Karpas-422 (cell line): ENCODE data around the gene ARMC9. TPM values are rescaled to one million over a fixed set of nuclear protein-coding genes. Genes with fewer than 3 reads are reported as not detected.

ENCODE experiments used
- DNase-seq: peaks from one replicate; pipeline ENCODE4 v3.0.0-alpha.2; 2015
- H2AFZ ChIP-seq: fragments of 200-600 bp; sonication (generic); 2 replicates; pipeline ENCODE4 v1.6.1; 2014; ENCODE audit warnings: antibody characterized with exemption, low read length, mixed read lengths
- H3K27ac ChIP-seq: fragments of 200-600 bp; sonication (generic); 2 replicates; pipeline ENCODE4 v1.5.1; 2014; ENCODE audit warnings: mild to moderate bottlenecking, low read length, moderate library complexity
- H3K27me3 ChIP-seq: fragments of 200-600 bp; sonication (generic); 2 replicates; pipeline ENCODE4 v1.6.1; 2014; ENCODE audit warnings: low read length, mixed read lengths
- H3K36me3 ChIP-seq: fragments of 200-600 bp; sonication (generic); 2 replicates; pipeline ENCODE4 v1.6.1; 2014; ENCODE audit warnings: low read length, mixed read lengths; ENCODE audit not compliant: insufficient read depth
- H3K4me1 ChIP-seq: fragments of 200-600 bp; sonication (generic); 2 replicates; pipeline ENCODE4 v1.6.1; 2014; ENCODE audit warnings: mild to moderate bottlenecking, low read length, mixed read lengths
- H3K4me2 ChIP-seq: fragments of 200-600 bp; sonication (generic); 2 replicates; pipeline ENCODE4 v1.6.1; 2014; ENCODE audit warnings: low read length, low read depth, mild to moderate bottlenecking; ENCODE audit not compliant: poor library complexity, severe bottlenecking
- H3K4me3 ChIP-seq: fragments of 200-600 bp; sonication (generic); 2 replicates; pipeline ENCODE4 v1.5.1; 2014; ENCODE audit warnings: mild to moderate bottlenecking, antibody characterized with exemption, low read length, mixed read lengths
- H3K79me2 ChIP-seq: fragments of 200-600 bp; sonication (generic); 2 replicates; pipeline ENCODE4 v1.6.1; 2014; ENCODE audit warnings: mild to moderate bottlenecking, low read length, mixed read lengths
- H3K9ac ChIP-seq: fragments of 200-600 bp; sonication (generic); 2 replicates; pipeline ENCODE4 v1.6.0; 2014; ENCODE audit warnings: low read length
- H3K9me2 ChIP-seq: fragments of 200-600 bp; sonication (generic), shearing (Covaris generic); replicated peaks from 2 replicates; pipeline ENCODE4 v1.6.0; 2014; ENCODE audit warnings: mild to moderate bottlenecking, low read length, moderate library complexity; ENCODE audit not compliant: insufficient read depth
- H3K9me3 ChIP-seq: fragments of 300-700, 200-600 bp; sonication (generic); 2 replicates; pipeline ENCODE4 v1.6.1; 2014; ENCODE audit warnings: low read length, mixed read lengths
- H4K20me1 ChIP-seq: fragments of 200-600 bp; sonication (generic); 2 replicates; pipeline ENCODE4 v1.6.1; 2014; ENCODE audit warnings: mild to moderate bottlenecking, antibody characterized with exemption, low read length, low read depth; ENCODE audit not compliant: insufficient read depth
- total RNA-seq: library from RNA; depleted of rRNA; stranded (reverse); fragments of >200 nt; shearing (Covaris generic); gene quantifications from 2 replicates; pipeline ENCODE4 v1.2.3, GENCODE V29; 2014; ENCODE audit warnings: low replicate concordance

ARMC9 gene
- total RNA-seq, 1 experiment from 2014 or later = 7.7 TPM

DNA sequence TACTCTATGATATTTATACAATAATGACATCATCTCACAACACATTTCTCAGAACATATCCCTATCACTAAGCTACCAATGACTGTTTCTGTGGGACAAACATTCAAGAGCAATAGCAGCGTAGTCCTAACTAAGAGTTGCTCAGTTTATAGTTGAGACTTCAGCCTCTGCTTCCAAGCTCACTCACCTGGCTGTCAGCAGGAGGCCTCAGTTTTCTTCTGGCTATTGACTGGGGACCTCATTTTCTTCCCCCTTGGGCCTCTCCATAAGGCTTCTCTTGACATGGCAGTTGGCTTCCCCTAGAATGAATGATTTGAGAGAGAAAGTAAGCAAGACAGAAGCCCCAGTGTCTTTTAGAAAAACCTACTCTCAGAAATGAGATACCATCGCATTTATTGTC, 85.9 kb downstream of the ARMC9 start:
- H3K36me3 ChIP-seq = no peaks in the 10 kb centered on the region
- no peaks in the 10 kb centered on the region for H4K20me1 ChIP-seq
- no peak for DNase-seq
- H3K4me1 ChIP-seq = peaks cover 6% of the 10 kb centered on the region
- H3K79me2 ChIP-seq = no peaks in the 10 kb centered on the region
- H3K9me2 ChIP-seq = no peaks in the 10 kb centered on the region
- no peak overlapping the region for H3K9ac ChIP-seq
- no peaks in the 10 kb centered on the region for H3K9me3 ChIP-seq
- H3K27ac ChIP-seq = no peak overlapping the region
- no peak overlapping the region for H3K4me2 ChIP-seq
- no peaks in the 10 kb centered on the region for H3K27me3 ChIP-seq
- no peak overlapping the region for H2AFZ ChIP-seq
- no peak overlapping the region for H3K4me3 ChIP-seq

DNA sequence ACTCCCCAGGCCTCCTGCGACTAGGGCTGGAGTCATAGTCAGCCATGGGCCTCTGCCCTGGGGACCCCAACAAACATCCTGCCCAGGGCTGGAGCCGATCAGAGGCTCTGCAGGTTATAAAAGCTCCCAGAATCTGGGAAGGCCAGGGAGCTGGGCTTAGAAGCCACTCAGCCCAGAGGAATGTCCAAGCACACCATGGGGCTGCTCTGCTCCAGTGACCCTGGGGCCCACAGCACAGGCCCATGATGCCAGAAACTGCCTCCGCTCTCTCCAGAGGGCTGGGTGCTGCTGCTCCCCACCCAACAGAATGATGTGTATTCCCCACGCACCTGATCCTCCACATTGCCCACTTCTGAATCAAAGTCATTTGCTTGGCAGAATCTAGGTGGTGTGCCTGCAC, 88.5 kb downstream of the ARMC9 start:
- DNase-seq = no peak
- H3K27ac ChIP-seq = no peak overlapping the region

DNA sequence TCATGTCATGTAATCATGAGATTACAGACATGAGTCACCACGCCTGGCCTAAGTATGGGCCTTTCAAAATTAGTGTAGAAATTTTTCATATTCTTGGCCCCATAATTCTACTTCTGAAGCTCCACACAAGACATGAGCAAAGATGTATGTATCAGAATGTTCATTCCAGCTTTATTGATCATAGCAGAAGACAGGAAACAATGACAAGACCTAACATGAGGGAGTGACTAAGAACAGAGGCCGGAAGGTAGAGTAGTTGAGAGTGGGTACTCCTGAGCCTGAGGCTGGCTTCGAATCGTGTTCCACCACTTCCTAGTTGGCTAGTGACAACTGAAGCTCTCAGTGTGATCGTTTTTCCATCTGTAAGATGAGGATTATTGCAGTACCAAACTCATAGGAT, 89.3 kb downstream of the ARMC9 start:
- Histone ChIP-seq H3K4me2 (no peak overlapping the region), H3K79me2 (no peaks in the 10 kb centered on the region), H4K20me1 (no peaks in the 10 kb centered on the region), H3K9me2 (no peaks in the 10 kb centered on the region), H3K36me3 (no peaks in the 10 kb centered on the region), H2AFZ (no peak overlapping the region), H3K4me3 (no peak overlapping the region), H3K9me3 (no peaks in the 10 kb centered on the region), H3K9ac (no peak overlapping the region), H3K27me3 (no peaks in the 10 kb centered on the region), H3K27ac (no peak overlapping the region), H3K4me1 (peaks cover 6% of the 10 kb centered on the region)
- DNase-seq = no peak

More for the DNA sequence above, 88.5 kb downstream of the ARMC9 start:
- Histone ChIP-seq H3K4me3 (no peak overlapping the region), H3K9me3 (no peaks in the 10 kb centered on the region), H3K79me2 (no peaks in the 10 kb centered on the region), H3K9me2 (no peaks in the 10 kb centered on the region), H3K4me1 (peaks cover 6% of the 10 kb centered on the region), H3K4me2 (no peak overlapping the region), H3K9ac (no peak overlapping the region), H2AFZ (no peak overlapping the region), H3K27me3 (no peaks in the 10 kb centered on the region), H3K36me3 (no peaks in the 10 kb centered on the region), H4K20me1 (no peaks in the 10 kb centered on the region)

- Histone ChIP-seq H3K36me3 (no peaks in the 10 kb centered on the region), H3K4me1 (peaks cover 6% of the 10 kb centered on the region), H3K4me2 (no peak overlapping the region), H3K4me3 (no peak overlapping the region), H3K9ac (no peak overlapping the region), H3K9me3 (no peaks in the 10 kb centered on the region), H3K27ac (no peak overlapping the region), H3K79me2 (no peaks in the 10 kb centered on the region), H3K9me2 (no peaks in the 10 kb centered on the region), H3K27me3 (no peaks in the 10 kb centered on the region), H2AFZ (no peak overlapping the region), H4K20me1 (no peaks in the 10 kb centered on the region)
- no peak for DNase-seq
These were observed 90.2 kb downstream of the ARMC9 start for GRCh38 chr2:231288590-231288989.

DNA sequence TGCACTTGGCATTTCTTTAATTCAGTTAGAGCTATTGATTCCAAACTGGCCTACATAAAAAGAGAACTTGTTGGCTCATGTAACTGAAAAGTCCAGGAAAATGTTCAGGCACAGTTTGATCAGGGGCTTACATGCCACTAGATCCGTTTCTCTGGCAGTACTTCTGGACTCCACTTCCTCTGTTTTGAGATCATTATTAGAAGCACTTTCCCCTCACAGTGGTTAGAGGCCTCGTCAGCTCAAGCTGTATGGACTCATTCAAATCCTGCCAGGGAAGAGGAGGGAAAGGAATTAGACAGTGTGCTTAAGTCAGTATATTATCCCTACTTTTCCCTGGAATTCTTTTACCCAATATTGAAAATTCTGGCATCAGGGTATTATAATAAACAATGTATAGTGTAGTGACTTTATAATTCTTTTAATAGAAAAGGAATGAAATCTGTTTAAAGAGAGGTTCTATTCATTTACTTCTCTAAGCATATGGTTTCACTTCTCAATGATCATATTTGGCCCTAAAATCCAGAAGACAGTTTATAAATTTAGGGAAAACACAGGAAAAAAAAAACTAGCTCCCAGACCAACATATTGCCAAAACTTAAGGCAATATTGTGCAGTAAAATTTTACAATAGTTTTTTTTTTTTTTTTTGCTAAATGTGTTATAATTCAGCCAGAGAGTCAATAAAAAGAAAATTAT, 92.0 kb downstream of the ARMC9 start:
- no peak overlapping the region for H3K4me3 ChIP-seq
- no peaks in the 10 kb centered on the region for H4K20me1 ChIP-seq
- no peak for DNase-seq
- no peaks in the 10 kb centered on the region for H3K9me2 ChIP-seq
- H3K4me1 ChIP-seq = peaks cover 6% of the 10 kb centered on the region
- H3K36me3 ChIP-seq = no peaks in the 10 kb centered on the region
- no peaks in the 10 kb centered on the region for H3K79me2 ChIP-seq
- H3K9ac ChIP-seq = no peak overlapping the region
- no peak overlapping the region for H3K4me2 ChIP-seq
- no peaks in the 10 kb centered on the region for H3K9me3 ChIP-seq
- no peak overlapping the region for H3K27ac ChIP-seq
- no peak overlapping the region for H2AFZ ChIP-seq
- H3K27me3 ChIP-seq = no peaks in the 10 kb centered on the region

- Histone ChIP-seq H3K36me3 (no peaks in the 10 kb centered on the region), H3K27me3 (no peaks in the 10 kb centered on the region), H3K4me2 (no peak overlapping the region), H3K9me3 (no peaks in the 10 kb centered on the region), H3K4me3 (no peak overlapping the region), H3K9me2 (no peaks in the 10 kb centered on the region), H4K20me1 (no peaks in the 10 kb centered on the region), H3K27ac (no peak overlapping the region), H2AFZ (no peak overlapping the region), H3K79me2 (no peaks in the 10 kb centered on the region), H3K4me1 (peaks cover 12% of the 10 kb centered on the region), H3K9ac (no peak overlapping the region)
- DNase-seq = no peak
These were observed 94.2 kb downstream of the ARMC9 start for GRCh38 chr2:231292472-231293134.

GRCh38 chr2:231293163-231293562, 94.7 kb downstream of the ARMC9 start:
- H3K9me3 ChIP-seq = no peaks in the 10 kb centered on the region
- H3K9ac ChIP-seq = no peak overlapping the region
- no peak overlapping the region for H3K4me3 ChIP-seq
- no peaks in the 10 kb centered on the region for H3K27me3 ChIP-seq
- H3K4me2 ChIP-seq = no peak overlapping the region
- H3K4me1 ChIP-seq = peaks cover 12% of the 10 kb centered on the region
- no peaks in the 10 kb centered on the region for H3K9me2 ChIP-seq
- no peaks in the 10 kb centered on the region for H3K36me3 ChIP-seq
- H3K79me2 ChIP-seq = no peaks in the 10 kb centered on the region
- H2AFZ ChIP-seq = no peak overlapping the region
- no peaks in the 10 kb centered on the region for H4K20me1 ChIP-seq
- H3K27ac ChIP-seq = no peak overlapping the region
- no peak for DNase-seq

DNA sequence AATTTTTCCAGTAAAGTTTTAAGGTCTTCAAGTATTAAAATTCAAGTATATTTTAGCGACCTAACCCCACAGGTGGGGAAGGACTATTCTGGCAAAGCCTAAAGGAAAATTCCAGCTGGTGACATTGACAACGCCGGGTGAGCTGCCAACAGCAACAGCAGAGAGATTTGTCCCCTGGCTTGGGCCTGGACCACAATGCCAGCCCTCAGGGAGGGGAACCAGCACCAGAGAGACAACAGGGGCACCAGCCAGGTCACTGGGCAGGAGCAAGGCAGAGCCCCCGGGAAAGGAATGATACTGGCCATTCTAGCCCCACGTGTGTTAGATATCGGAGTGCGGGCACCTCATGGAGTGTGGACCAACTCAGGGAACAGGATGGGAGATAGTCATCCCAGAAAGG, 95.7 kb downstream of the ARMC9 start:
- Histone ChIP-seq H3K9ac (no peak overlapping the region), H3K36me3 (no peaks in the 10 kb centered on the region), H3K4me3 (no peak overlapping the region), H2AFZ (no peak overlapping the region), H3K9me2 (no peaks in the 10 kb centered on the region), H3K9me3 (no peaks in the 10 kb centered on the region), H3K27me3 (no peaks in the 10 kb centered on the region), H3K27ac (no peak overlapping the region), H4K20me1 (no peaks in the 10 kb centered on the region), H3K4me1 (peaks cover 16% of the 10 kb centered on the region), H3K79me2 (no peaks in the 10 kb centered on the region), H3K4me2 (no peak overlapping the region)
- no peak for DNase-seq
